ENCODE measurements around the gene CDC42EP1.
"Not testable (repeated sequence)": the region's sequence is repeated elsewhere in the genome, so short reads cannot be mapped to it uniquely, and the experiment has no call there.

The CDC42EP1 gene

DNA sequence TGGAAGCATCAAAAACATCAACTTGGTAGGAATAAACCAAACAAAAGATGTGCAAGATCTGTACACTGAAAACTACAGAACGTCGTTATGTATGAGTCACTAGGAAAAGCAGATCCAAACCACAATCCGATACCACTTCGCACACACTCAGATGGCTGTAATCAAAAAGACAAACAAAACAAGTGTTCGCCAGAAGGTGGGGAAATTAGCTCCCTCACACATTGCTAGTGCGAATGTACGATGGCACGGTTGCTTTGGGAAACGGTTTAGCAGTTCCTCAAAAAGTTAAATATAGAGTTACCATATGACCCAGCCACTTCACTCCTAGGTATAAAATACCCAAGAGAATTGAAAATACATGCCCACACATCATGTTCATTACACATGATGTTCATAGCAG, 26.3 kb upstream of the CDC42EP1 start:
- DNase-seq (ENCODE audit: low read depth, low spot score) = no peak

DNA sequence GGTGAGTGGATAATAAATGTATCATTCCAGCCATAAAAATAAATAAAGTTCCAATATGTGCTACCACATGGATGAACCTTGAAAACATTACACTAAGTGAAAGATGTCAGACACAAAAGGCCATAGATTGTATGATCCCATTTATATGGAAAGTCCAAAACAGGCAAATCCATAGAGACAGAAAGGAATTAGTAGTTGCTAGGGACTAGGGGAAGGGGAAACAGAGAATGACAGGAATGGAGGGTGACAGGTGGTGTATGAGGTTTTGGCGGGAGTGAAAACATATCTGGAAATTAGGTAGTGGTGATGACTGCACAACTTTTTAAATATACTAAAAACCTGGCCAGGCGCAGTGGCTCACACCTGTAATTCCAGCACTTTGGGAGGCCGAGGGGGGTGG, 25.8 kb upstream of the CDC42EP1 start:
- DNase-seq (ENCODE audit: low read depth, low spot score) = no peak

DNA sequence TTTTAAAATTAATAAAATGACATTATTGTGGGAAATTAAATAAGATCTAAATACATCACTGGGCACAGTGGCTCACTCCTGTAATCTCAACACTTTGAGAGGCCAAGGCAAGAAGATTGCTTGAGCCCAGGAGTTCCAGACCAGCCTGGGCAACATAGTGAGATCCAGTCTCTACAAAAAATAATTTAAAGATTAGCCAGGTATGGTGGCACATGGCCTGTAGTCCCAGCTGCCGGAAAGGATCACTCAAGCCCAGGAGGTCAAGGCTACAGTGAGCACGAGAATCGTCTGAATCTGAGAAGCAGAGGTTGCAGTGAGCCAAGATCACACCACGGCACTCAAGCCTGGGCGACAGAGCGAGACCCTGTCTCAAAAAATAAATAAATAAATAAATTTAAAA, 25.1 kb upstream of the CDC42EP1 start:
- DNase-seq (ENCODE audit: low read depth, low spot score) = no peak

DNA sequence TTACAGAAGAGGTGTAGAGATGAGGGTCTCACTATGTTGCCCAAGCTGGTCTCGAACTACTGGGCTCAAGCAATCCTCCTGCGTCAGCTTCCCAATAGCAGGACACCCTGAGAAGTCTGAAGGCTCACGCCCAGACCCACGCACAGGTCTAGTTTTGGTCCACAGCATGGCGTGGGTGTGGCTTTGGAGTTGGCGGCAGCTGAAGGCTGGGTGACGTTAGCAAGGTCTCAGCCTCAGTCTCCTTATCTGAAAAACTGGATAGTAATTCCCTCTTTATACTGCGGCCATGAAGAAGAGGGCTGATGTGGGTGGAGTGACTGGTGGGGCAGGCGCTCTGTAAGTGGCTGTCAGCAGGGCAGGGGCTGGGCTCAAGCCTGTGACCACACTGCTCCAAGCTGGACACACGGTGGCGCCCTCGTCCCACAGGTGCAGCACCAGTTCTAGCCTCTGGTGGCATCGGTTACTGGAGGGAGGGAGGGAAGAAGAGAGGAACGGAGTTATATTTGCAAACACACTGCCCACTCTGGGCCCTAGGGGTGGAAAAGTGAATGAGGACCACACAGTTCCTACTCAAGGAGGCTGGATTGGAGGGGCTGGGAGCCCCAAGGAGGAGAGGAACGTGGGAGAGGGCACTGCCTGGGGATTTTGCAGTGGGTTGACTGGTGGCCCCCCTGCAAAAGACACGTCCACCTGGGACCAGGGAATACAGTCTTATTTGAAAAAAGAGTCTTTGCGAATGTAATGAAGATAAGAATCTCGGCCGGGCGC, 21.5 kb upstream of the CDC42EP1 start:
- peak; percentile 91 for DNase-seq (ENCODE audit: low read depth, low spot score)

DNA sequence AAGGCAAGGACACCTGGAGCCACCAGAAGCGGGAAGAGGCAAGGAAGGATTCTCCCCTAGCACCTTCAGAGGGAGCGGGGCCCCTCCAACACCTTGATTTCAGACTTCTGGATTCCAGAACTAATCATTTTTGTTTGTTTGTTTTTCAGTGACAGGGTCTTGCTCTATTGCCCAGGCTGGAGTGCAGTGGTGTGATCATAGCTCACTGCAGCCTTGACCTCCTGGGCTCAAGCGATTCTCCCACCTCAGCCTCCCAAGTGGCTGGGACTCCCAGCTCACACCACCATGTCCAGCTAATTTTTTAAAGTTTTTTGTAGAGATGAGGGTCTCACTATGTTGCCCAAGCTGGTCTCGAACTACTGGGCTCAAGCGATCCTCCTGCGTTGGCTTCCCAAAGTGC, 20.5 kb upstream of the CDC42EP1 start:
- not testable (repeated sequence) for DNase-seq (ENCODE audit: low read depth, low spot score)

DNA sequence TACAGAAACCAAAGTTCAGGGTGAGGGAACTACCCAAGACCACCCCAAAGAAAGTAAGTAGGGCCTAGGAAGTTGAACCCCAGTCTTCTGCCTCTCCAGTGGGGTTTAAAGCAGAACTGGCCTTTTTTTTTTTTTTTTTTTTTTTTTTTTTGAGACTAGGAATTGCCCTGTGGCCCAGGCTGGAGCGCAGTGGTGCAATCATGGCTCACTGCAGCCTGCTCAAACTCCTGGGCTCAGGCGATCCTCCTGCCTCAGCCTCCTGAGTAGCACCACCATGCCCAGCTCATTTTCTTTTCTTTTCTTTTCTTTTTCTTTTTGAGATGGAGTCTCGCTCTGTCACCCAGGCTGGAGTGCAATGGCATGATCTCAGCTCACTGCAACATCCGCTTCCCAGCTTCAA, 17.9 kb upstream of the CDC42EP1 start:
- DNase-seq (ENCODE audit: low read depth, low spot score) = not testable (repeated sequence)

DNA sequence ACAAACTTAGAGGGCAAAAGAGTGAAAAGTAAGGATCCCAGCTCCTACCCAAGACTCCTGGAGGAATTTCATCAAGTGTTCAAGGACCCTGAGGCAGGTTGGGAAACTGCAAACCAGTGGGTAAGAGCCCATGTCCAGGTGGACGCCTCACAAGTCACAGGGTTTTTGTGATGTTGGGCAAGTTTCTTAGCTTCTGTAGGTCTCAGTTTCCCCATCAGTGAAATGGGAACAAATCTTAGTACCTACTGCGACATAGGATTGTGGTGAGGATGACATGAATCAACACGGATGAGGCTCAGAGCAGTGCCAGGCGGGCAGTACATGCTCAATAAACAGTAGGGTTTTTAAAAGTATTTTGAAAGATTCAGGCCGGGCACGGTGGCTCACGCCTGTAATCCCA, 17.3 kb upstream of the CDC42EP1 start:
- DNase-seq (ENCODE audit: low read depth, low spot score) = no peak

DNA sequence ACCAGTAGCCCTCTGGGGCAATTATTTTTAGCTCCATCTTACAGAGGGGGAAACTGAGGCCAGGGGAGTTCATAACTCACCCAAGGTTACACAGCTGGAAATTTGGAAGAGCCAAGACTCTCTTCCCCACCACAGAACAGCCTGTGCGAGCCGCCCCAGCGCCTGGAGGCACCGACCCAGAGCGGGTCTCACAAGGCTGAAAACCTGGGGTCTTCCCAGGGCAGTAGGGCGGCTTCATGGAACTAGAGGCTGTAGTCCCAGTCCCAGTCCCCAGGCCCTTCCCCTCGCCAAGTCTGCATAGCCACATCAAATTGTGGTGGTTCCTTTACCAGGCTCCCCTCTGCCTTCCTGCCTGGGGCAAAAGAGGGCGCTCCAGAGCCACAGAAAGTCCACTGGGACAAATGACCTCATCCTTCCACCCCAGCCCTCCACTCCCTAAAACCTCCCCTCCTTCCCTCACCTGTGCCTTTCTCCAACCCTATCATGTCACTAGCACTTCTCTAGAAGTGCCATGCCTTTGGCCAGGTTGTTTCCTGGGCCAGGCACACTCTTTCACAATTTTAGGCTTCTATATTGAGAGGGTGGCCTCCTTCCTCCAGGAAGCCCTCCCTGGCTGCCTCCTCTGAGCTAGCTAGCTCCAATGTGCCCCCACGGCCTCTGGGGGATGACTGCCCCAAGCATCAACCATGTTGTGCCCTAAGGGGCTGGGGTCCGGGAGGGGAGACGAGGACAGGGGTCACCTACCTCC, 15.2 kb upstream of the CDC42EP1 start:
- no peak for DNase-seq (ENCODE audit: low read depth, low spot score)

DNA sequence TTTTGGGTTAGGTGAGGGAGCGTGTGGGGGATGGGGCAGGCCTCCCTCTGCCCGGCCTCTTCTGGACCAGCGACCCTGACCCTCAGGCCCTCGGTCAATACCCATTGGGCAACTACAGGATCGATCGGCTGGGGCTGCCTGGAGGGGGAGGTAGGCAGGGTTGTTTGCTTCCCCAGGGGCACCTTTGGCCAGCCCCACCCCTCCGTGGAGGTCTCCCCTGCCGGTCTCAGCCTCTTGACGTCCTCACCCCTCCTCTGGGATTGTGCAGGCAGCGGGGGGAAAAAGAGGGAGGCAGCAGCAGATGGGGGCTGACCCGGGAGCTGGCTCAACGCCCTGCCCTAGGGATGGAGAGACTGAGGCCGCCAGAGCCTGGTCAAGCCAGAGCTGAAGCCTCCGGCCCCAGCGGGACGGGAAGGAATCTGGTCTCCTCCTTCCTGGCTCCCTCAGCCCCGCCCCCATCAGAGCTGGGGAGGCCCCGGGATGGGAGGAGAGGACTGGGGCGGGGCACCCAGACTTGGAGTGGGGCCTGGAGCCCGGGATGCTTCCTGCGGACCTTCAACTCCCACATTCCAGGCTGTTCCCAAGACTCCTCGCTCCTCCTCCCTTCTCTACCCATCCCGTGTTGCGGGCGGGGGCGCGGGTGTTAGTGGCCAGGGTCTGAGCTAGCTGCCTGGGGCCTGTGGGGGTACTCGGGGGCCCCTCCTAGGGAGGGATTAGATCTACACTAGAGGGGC, 14.4 kb upstream of the CDC42EP1 start:
- DNase-seq (ENCODE audit: low read depth, low spot score) = no peak

DNA sequence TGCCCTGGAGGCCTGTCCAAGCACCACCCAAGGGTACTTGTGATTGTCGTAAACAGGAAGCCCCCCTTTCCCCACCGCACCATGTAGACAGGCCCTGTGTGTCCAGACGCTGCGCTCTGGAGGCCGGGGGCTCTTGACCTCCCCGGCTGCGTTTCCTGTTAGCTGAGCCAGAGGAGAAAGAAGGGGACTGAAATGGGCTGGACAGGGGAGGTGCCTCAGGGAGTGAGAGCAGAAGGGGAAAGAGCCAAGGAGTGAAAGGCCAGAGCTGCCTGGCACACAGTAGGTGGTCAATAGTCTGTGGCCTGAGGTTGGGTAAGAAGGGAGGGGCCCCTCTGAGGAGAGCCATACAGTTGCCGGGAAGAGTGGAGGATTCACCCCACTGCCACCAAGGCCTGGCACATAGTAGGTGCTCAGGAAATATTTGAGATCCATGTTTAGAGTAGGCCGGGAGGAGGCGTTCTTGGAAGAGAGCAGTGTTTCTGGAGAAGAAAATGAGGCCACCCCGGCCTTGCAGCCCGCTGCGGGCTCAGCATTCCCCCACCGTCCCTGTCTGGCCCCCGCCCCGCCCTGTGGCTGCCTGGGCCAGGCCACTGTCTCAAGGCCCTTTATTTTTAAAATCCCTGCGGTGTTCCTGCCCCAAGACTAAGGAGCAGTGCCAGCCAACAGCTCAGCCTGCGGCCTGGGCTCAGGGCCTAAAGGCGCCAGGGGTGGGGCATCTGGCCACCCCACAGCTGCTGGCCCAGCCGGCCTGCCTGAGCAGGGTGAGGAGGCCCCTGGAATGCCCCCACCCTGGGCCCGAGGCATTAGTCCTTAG, 13.6 kb upstream of the CDC42EP1 start:
- no peak for DNase-seq (ENCODE audit: low read depth, low spot score)

DNA sequence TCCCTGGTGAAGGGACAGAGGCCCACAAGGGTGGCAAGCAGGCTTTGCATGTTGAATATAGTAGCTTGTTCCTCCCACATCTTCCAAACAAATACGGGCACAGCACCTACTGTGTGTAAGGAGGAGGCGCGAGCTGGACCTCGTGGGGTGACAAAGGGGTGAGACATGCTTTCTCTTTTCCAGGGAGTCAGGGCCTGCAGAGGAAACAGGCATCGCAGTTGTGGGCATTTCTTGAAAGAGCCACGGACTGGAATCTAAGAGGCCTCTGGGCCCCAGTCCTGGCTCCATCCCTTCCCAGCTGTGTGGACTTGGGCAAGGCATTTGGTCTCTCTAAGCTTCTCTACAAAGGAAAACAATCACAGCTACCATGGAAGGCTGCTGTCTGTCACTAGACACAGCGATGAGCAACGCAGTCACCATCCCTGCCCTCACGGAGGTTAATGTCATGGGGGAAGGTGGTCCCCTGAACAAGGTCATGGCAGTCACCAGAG, 13.0 kb upstream of the CDC42EP1 start:
- no peak for DNase-seq (ENCODE audit: low read depth, low spot score)

DNA sequence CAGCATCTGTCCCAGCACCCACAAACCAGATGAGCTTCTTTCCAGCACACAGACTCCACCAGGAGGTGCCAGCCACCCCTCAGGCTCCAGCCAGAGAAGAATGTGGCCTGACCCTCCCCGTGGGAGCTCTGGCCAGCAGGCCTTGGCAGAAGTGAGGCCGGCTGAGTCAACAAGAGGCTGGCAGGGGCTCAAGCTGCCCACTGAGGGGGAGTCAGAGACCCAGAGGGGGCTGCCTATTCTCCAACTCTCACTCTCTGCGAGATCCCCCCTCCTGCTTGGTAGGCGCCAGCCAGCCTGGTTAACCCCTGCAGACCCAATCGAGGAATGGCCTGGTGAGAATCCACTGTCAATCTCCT, 10.6 kb upstream of the CDC42EP1 start:
- no peak for DNase-seq (ENCODE audit: low read depth, low spot score)

DNA sequence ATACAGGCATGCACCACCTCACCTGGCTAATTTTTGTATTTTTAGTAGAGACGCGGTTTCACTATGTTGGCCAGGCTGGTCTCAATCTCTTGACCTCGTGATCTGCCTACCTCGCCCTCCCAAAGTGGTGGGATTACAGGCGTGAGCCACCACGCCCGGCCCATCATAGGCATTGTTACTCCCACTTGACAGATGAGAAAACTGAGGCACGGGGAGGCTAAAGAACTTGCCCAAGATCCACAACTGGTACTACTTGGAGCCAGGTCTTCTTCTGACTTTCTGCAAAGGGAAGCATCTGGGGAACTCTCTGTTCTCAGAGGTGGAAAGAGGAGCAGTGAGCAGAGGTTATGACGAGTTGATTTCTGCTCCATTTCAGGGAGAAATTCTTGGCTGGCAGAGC, 9.4 kb upstream of the CDC42EP1 start:
- DNase-seq (ENCODE audit: low read depth, low spot score) = not testable (repeated sequence)

DNA sequence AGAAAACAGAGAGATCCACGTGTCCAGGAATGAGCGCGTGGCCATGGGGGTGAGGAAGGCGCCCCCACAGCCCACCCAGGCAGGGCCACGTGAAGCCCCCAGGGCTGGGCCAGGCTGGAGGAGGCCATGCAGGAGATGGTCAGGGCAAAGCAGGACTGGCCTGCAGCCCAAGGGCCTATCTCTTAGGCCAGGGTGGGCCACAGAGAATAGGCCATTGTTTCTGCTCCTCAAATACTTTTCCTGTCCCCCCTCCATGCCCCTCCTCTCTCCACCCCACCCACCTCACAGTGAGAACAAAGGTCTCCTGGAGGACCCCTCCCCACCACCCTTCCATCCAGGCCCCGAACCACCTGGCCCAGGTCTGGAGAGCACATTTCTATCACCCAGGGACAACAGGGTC, 8.3 kb upstream of the CDC42EP1 start:
- DNase-seq (ENCODE audit: low read depth, low spot score) = no peak

DNA sequence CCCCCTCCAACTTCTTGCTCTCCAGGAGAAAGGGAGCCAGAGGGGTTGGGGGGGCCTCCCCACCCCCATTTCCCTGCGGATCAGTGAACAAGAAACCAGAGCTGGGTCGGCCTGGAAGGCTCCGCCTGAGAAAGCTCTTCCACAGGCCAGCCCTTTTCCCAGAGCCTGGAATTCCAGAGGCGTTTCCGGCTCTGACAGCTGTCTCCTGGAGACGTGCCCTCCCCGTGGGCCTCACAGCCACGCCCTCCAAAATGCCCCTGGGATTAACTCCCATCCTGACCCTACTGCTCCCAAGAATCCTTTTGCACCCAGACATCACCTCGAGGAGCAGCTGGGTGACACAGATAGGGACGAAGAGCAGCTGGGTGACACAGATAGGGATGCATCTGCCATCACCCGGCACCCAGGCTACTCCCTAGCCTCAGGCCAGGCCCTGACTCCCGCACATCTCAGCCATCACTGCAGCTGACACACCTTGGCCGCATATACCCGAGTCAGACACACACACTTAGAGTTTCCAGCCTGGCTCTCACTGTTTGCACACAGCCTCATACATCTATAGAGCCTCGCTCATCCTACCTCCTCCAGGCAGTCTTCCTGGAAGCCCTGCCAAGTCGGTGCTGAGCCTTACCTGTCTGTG, 7.6 kb upstream of the CDC42EP1 start:
- DNase-seq (ENCODE audit: low read depth, low spot score) = no peak

DNA sequence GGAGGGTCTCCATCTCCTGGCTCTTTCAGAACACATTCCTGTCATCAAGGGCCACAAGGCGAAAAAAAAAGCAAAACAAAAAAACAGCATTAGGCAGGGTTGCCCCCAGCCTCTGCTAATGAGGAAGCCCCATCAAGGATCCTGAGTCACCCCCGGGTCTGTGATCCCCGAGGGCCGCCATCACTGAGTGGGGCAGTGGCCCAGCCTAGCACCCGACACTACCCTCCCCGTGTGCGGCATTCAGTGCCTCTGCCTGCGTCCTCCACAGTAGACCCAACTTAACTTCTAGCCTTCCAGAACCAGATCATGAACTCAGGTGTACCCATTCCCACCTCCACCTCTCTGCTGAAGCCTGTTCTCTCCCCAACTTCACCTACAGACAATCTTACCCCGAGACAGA, 6.6 kb upstream of the CDC42EP1 start:
- DNase-seq (ENCODE audit: low read depth, low spot score) = no peak

DNA sequence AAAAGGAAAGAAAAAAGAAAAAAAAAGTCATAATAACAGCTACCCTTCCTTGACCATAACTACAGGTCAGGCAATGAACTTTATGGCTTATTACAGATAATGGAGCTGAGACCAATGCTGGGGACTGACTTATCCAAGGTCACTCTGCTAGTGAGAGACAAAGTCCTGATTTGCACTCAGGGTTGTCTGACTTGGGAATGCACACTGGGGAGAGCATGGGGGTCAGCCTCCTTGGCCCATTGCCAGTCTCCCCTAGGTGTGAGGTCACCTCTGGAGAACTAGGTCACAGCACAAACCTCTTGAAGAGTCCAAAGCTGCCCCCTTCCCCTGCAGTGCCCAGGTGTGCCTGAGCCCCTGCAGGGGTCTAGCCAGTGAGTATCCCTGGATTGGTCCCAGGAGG, 5.3 kb upstream of the CDC42EP1 start:
- DNase-seq (ENCODE audit: low read depth, low spot score) = no peak

DNA sequence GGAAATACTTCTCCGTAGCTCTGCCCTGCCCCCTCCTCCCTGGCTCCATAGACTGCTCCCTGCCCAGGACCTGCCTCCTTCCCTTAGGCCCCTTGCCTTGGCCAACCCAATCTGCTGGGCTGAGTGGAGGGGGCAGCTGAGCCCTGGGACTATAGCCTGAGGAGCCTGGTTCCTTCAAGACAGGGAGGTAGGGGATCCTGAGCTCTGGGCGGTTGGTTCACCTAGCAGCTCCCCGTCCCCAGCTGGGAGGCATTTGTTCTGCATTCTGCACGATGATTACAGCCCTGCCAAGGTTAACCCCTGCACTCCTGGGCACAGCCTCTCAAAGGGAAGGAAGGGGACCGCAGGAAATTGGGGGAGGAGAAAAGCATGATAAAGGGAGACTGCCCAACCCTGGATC, 3.6 kb upstream of the CDC42EP1 start:
- DNase-seq (ENCODE audit: low read depth, low spot score) = no peak

DNA sequence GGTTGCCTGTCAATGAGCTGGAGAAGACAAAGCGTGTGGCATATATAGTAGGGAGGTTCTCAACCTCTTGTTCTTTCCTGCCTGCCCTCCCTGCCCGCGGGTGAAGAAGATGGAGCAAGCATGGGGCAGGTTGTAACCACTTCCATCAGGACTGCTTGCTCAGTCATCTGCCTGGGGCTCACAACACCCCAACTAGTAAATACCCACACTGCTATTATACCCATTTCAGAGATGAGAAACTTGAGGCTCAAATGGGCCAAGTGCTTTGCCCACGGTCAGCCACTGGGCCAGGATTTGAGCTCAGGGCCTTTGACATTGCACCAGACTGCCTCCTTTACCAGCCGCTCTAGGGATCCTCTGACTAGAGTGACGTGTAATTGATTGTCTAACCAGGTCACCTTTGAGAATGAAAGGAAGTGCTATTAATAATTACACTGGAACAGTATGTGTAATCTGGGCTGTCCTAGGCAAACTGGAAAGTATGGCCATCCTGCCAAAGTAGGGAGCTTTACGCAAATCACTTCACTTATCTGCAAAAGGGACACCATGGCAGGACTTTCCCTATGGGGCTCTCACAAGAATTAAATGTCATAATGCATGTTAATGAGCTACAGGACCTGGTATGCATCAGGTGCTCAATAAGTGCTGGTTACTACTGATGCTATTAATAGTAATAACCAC, 2.8 kb upstream of the CDC42EP1 start:
- DNase-seq (ENCODE audit: low read depth, low spot score) = no peak

DNA sequence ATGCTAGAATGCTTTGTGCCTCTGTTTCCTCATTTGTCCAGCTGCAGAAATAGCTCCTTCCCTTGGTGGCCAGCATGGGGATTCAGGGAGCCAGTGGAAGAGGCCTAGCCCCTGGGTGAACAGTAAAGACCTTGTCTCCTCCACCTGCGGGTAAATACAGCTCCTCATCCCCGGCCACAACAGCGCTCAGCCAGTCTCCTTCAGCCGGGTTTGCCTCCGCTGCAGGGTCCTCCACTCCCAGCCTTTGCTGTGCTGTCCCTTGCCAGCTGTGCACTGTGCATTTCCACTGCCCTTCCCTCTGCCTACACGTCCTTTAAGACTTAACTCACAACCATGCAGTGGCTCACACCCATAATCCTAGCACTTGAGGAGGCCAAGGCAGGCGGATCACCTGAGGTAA, 1.5 kb upstream of the CDC42EP1 start:
- DNase-seq (ENCODE audit: low read depth, low spot score) = no peak

DNA sequence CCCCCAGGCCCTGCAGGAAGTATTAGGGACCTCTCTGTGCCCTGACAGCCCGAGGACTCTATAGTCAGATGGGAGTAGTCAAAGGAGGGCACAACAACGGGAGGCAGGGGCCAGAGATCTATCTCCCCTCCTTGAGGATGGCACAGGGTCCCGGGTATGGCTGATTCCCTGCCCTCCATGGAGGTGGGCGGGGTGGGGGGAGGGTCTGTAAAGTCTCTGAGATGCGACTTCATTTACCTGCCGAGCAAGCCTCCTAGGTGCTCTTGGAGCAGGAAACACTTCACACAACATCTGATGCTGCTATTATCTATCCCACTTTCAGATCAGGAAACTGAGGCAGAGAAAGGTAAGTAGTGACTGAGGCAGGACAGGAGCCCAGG, 769 bp upstream of the CDC42EP1 start:
- DNase-seq (ENCODE audit: low read depth, low spot score) = no peak

Data from iPS DF 19.7 (cell line).